ENCODE measurements around the gene LYSMD3.
"Not testable (repeated sequence)": the region's sequence is repeated elsewhere in the genome, so short reads cannot be mapped to it uniquely, and the experiment has no call there.

LYSMD3 gene

DNA sequence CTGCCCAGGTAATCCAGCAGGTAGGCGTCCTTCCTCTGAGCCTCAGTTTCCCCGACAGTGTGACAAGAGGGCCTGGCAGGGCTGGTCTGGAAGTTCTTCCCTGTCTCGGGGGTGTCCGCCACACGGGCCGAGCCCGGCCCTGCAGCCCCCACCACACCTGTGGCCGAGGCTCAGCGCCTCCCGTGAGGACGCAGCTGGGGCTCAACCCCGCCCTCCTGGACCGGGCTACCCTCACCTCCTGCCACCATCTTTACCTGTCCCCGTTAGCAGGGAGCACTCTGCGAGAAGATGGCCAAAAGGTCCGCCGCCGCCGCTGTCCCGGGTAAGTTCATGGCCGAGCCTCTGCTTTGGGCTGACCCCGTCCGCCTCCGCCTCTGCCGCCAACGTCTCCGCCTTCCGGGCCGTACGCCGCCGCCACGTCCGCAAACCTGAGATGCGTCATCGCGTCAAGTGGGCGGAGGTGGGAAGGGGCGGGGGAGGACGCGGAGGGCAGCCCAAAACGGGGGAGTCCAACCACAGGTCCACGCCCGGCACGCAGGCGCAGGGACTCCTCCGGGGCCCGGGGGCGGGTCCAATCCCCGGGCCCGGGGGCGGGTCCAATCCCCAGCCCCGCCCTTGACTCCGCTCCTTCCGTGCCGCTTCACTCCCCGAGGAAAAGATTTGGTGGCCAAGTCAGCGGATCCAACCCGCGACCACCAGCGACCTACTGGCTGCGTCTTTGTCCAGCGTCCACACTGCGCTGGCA, at the start of gene LYSMD3:
Gene LYSMD3 (minus strand): TSS at position 391 of the 745 bp plus-strand sequence. CDS start 4,295 bp downstream, outside the sequence.
- peak; percentile 96 for DNase-seq

DNA sequence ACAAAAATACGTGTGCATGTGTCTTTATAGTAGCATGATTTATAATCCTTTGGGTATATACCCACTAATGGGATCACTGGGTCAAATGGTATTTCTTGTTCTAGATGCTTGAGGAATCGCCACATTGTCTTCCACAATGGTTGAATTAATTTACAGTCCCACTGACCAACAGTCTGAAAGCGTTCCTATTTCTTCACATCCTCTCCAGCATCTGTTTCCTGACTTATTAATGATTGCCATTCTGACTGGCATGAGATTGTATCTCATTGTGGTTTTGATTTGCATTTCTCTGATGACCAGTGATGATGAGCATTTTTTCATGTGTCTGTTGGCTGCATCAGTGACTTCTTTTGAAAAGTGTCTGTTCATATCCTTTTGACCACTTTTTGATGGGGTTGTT, 47.2 kb upstream of the LYSMD3 start:
- not testable (repeated sequence) for DNase-seq

- no peak for DNase-seq
Observed at GRCh38 chr5:90575712-90576111, 46.3 kb upstream of the LYSMD3 start.

DNA sequence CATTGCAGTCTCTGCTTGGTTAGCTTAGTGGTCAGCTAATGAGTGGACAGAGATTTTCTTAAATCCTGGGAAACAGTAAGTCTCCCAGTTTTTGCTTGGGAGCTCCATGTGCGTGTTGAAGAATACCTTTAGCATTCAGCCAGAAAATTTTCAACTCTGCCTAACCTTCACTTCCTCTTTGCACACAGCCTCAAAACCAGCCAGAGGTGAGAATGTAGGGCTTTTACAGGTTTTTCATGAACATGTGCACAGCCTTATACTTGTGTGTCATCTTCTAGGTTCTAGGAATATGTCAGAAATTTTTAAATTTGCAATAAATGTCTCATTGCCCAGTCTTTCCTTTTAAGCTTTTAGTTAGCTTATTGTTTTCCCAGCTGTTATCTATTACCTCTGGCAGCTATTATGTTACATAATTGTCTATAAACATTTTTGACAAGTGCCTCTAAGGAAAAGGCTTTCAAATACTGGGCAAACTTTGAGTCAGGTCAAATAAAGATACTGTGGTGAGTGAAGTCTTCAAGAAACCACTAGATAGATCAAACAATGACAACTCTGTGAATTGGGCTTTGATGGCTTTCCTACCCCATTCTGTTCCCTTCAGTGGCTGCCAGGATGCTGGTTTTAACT, 41.9 kb upstream of the LYSMD3 start:
- no peak for DNase-seq

DNA sequence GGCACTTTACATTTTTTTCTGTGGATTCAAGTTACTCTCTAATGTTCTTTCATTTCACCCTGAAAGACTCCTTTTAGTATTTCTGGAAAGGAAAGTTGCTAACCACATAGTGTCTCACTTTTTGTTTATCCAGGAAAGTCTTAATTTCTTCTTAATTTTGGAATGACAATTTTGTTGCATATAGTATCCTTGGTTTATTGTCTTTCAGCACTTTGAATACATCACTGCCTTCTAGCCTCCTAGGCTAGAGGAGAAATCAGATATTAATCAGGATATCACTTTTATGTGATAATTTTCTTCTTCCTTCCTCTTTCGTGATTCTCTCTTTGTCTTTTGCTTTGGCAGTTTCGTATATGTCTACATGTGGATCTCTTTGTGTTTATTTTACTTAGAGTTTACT, 40.6 kb upstream of the LYSMD3 start:
- DNase-seq = no peak

- no peak for DNase-seq
Observed at GRCh38 chr5:90569084-90569483, 39.7 kb upstream of the LYSMD3 start.

- no peak for DNase-seq
Observed at GRCh38 chr5:90565491-90565890, 36.1 kb upstream of the LYSMD3 start.

DNA sequence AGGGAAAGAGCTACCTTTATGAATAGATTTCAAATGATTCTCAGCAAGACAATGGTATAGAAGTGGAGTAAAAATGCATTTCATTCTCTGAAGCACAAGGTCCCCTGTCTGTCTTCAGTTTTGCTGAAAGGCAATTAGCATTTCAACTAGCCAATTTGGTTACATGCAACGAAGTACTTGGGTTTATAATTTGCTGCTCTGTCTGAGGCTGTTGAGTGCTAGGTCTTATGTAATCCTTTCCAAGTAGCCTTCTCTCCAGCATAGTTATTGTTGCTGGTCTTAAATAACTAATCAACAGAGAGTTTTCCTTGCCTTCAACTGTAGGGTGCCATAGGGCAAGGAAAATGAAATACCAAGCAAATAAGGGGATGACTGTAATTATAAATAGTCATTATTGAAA, 33.7 kb upstream of the LYSMD3 start:
- no peak for DNase-seq

GRCh38 chr5:90562341-90562740, 33.0 kb upstream of the LYSMD3 start:
- DNase-seq = no peak

DNA sequence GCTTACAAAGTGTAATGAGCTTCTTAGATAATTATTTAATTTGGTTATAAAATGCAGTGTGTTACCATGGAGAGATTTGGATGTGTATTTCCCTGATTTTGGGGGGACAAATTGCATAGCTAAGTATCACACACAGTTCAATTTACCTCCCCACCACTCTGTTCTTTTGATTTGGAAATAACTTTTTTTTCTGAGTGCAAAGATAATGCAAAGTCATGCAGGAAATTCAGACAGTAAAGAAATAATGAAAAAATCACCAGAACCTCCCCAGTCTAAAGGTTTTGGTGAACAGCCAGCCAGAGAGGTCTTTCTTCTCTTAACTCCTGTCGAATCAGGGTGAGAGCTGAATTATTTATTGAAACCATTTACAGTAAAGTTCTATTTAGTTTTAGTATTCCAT, 32.4 kb upstream of the LYSMD3 start:
- no peak for DNase-seq

DNA sequence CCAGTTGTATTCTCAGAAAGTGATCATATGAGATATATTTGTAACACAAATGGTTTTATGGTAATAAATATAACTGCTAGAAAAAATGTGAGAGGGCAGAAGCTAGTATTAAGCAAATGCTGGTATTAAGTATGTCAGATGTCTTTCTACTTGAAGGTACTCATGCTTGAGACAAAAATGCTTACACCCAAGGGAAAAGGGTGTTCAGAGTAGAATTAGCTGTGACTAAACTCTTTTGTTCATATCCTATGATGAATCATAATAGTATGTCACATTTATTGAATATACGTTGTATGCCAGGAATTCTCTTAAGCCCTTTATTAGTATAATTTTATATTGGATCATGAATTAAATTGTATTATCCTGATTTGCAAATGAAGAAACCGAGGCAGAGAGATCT, 31.4 kb upstream of the LYSMD3 start:
- DNase-seq = no peak

- peak; percentile 98 for DNase-seq
Observed at GRCh38 chr5:90558344-90559192, 29.2 kb upstream of the LYSMD3 start, which contains the start of gene ADGRV1. Gene ADGRV1 (plus strand): TSS chr5:90558797. CDS start chr5:90558896, 99 bp downstream.

DNA sequence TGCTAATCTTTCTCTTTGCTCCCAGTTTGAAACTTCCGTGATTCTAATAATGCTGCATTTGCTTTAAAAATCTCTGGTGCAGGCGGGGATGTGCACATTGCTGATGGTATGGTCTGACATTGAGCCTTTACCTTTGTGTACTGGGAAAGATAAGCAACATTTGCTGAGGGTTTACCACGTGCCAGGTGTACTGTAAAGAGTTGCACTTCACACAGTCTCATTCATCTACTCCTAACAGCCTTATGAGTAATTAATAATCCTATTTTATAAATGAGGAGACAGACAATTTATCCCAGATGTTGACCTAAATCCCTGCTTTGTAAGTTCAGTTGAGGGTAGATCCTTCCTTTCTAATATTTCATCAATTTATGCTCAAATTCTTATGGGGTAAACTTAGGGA, 28.5 kb upstream of the LYSMD3 start:
- DNase-seq = no peak

DNA sequence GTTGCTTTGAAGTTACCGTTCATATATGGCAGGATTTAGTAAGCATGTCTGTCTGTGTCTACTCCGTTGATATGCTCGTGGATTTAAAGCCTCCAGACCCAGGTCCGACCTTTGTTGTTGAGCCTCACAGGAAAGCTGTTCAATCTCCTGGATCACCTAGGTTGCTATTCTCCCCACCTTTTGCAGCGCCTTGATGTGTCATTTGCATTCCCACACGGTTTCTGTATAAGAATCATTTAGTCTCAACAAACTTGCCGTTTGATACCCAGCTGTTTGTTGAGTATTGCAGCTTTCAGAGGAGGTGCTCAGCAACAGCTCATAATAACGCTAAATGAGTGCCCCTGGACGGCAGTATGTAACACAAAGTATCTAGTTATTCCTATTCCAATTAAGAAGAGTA, 28.0 kb upstream of the LYSMD3 start:
- DNase-seq = no peak

DNA sequence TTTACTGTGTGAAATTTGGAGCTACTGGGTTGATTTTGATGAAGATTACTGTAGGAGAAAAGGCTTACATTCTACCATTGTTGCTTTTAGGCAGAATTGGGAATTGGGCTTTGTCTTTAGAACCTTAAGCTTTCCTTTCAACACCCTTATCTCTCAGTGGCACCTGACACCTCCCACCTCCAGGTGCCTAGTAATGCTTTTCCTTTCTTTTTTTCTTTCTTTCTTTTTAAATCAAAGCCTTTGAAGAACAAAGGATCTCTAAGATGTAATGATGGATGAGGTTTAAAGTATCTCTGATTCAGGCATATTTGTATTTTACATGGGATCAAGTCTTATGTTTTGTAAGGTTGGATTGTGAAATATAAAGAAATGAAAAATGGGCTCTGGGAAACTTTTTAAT, 26.3 kb upstream of the LYSMD3 start:
- no peak for DNase-seq

- DNase-seq = no peak
Observed at GRCh38 chr5:90554358-90555006, 25.1 kb upstream of the LYSMD3 start.

DNA sequence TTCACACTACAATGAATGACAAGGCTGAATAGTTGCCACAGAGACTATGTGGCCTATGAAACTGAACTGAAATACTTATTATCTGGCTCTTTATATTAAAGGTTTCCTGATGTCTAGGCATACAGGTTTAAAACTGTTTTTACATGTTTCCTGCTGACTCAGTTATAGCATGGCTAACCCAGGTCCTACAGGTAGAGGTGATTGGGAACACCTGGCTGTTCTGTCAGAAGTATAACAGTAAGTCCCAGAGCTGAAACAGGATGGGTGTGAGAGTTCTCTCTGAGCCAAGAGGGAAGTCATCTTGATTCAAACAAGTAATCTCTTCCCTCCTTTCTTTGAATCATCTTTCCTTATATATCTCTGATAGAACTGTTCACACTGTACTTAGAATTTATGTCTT, 24.3 kb upstream of the LYSMD3 start:
- no peak for DNase-seq

GRCh38 chr5:90551376-90551775, 22.0 kb upstream of the LYSMD3 start:
- DNase-seq = no peak

GRCh38 chr5:90550963-90551362, 21.6 kb upstream of the LYSMD3 start:
- DNase-seq = no peak

DNA sequence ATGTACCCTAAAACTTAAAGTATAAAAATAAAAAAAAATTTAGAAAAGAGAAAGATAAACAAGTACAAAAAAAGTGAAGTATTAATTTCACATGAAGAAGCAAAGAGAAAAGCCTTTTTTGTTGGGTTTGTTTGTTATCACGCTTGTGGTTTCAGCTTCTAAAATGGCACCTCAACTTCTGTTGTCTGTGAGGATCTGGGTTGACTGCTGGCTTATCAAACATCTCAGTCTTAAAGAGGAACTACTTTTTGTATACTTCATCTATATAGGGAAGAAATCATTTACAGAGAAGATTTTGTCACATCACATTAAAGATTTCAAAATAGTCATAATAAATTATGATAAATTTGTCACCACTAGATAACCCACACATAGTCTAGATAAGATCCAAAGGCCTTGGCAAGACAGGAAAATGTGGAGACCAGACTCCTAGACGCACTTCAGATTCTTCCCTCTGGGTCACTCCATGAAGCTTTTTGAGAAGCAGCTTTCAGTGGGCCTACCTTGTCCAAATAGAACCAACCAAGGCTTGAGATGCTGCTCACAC, 20.4 kb upstream of the LYSMD3 start:
- DNase-seq = no peak

GRCh38 chr5:90549223-90549622, 19.8 kb upstream of the LYSMD3 start:
- no peak for DNase-seq

GRCh38 chr5:90548069-90548593, 18.7 kb upstream of the LYSMD3 start:
- DNase-seq = peak; percentile 96

Data from NCI-H2029 (cell line).